Measurements from ENCODE around the gene CD36. TPM values are rescaled to one million over a fixed set of nuclear protein-coding genes. Genes with fewer than 3 reads are reported as not detected.

The CD36 gene
- total RNA-seq, 1 donor from 2014 or later, result 0.70 TPM

DNA sequence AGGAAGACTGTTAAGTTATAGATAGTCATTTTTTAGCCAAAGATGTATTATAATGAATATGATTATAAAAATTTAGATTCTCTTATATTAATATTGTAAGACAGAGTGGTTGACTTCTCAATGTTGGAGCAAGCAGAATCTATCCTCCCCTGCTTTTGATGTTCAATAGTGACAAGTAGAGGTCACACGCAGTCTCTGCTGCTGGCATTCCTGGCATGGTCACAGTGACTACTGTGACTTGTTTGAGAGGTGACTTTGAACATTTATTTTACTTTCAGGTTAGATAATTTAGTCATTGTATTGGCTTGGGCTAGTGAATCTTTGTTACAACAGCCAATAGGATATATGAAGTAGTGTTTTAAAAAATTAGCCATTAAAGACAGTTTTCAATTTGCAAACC lies 13.7 kb upstream of the CD36 start:
- no peak for DNase-seq (ENCODE audit: low read depth)

GRCh38 chr7:80629023-80629422 lies 9.4 kb upstream of the CD36 start:
- DNase-seq (ENCODE audit: low read depth), result no peak

GRCh38 chr7:80630608-80631405 lies 7.6 kb upstream of the CD36 start:
- peak; percentile 70 for DNase-seq (ENCODE audit: low read depth)

DNA sequence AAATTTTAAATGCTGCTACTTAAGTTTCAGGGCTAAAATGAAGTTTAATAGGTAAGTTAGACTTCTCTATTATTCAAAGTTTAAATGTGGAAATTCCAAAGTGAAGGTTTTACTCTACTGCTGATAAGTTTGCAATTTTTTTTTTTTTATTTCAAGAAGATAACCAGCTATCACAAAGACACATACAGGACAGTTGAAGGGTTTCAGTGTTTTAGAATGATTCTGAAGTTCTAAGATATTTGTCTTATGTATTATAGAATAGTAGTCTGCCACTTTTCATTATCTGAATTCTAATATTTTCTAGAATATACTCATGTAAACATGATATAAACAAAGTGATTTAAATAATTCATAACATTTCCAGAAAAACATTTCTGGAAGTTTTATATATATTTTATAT lies 7.0 kb upstream of the CD36 start:
- no peak for DNase-seq (ENCODE audit: low read depth)

DNA sequence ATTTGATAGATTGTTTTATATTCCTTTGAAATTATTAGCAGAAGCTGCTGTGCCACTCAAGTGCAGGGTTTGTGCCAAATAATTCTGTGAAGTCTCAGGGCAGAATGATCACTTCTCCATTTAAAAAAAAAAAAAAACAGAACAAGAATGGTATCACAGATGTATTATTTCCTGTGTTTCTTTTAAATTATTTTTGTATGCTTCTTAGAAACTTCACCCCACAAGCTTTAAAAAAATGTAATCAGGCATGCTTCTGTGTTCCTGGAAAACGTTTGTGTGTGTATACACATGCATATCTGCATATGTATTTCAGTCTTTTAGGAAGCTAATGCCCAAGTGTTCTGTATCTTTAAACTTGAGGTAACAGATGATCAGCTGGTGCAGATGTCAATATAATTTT lies 6.3 kb upstream of the CD36 start:
- DNase-seq (ENCODE audit: low read depth), result no peak

- no peak for DNase-seq (ENCODE audit: low read depth)
Measured at GRCh38 chr7:80632819-80633218, 5.6 kb upstream of the CD36 start.

GRCh38 chr7:80634505-80634904 lies 3.9 kb upstream of the CD36 start:
- peak; percentile 74 for DNase-seq (ENCODE audit: low read depth)

- no peak for DNase-seq (ENCODE audit: low read depth)
Measured at GRCh38 chr7:80635533-80635932, 2.9 kb upstream of the CD36 start.

DNA sequence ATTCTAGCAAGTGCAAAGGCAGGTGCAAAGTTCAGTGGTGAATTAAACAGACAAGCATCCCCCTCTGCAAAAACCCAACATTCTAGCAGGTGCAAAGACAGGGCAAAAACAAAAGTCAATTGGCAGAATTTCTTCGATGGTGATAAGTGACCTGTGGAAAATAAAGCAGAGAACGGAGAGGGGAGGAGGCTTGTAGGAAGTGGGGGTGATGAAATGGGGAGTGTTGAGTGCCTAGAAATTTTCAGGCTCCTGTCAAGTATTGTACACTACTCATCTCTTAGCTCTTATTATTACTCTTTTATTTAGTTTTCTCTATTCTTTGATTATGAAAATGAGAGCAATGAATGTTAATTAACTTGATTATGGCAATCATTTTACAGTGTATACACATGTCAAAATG lies 2.4 kb upstream of the CD36 start:
- DNase-seq (ENCODE audit: low read depth), result no peak

DNA sequence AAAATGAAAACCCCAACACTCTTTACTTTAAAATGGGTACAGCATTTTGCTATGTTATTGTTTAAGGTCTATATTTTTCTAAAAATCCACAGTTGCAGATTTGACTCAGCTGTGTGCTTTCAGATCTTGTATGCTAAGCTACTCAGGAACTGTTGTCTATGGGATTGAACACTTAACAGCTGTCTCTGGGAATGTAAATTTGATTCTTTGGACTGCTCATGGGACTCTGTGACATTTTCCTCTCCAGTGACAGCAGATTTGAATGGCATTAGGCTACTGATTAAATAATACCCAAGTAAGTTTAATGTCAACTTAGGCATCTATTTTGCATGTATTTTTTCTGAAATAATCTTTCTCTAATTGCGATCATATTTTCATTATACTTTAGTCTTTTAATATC lies 1.7 kb upstream of the CD36 start:
- no peak for DNase-seq (ENCODE audit: low read depth)

- DNase-seq (ENCODE audit: low read depth), result no peak
Measured at GRCh38 chr7:80637454-80637853, 988 bp upstream of the CD36 start.

- DNase-seq (ENCODE audit: low read depth), result peak; percentile 76
Measured at GRCh38 chr7:80639011-80639410, 569 bp downstream of the CD36 start.

GRCh38 chr7:80640846-80641245 lies 2.4 kb downstream of the CD36 start:
- DNase-seq (ENCODE audit: low read depth), result peak; percentile 81

DNA sequence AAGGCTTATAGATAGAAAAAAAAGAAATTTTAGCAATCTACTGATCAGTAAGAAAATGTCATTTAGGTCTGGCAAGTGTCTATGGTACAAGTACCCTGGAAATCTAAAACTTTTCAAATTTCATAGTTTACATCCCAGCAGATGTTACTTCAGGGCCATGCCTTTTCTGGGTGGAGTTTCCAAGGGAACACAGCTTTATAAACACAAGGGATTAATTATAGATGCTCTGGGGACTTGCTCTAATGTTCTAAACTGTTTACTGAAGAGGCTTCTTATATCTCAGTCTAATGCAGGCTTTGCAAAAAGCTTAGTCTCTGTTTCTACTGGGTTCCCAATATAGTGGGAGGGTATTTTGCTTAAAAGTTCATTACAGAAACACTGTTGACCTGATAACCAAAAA lies 3.1 kb downstream of the CD36 start:
- DNase-seq (ENCODE audit: low read depth), result no peak

DNA sequence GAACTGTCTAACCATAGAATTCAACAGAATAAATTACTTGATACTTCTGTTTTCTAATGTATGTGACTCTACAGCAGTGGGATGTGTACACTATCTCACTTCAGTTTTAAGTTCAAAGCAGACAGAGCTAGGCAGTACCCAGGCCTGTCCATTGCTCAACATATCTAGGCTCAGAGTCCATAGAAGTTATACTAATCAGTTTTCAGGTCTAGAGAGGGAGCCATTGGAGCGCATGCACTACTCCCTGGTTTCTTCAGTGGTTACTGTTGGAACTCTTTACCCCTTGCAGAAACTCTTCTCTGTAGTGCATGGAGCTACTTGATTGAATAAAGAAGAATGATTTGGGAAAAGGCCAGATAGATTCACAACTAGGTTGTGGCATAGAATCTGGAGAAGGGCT lies 4.4 kb downstream of the CD36 start:
- DNase-seq (ENCODE audit: low read depth), result no peak

DNA sequence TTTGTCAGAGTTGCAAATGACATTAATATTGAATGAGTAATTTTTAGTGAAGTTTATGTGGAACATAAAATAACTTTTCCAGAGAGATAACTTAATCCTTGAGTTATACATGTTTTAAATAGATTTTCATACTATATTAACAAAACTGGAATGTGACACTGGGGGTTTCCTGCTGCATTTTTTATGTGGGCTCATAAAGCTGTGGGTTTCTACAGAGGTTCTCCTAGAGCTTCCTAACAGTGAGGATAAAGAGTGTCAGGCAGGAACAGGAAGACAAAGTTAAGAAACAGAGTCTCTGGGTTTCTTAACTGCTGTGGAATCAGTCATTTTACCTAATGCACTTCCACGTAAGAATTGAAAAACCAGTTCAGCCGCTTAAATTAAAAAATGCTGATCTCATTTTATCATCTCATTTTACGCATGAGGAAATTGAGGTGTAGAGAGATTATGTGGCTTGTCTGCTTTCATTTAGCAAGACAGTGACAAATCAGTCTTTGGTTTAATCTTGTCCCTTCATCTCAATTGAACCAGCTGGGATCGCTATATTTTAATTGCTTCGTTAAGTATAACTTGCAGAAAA lies 5.0 kb downstream of the CD36 start:
- peak; percentile 33 for DNase-seq (ENCODE audit: low read depth)

DNA sequence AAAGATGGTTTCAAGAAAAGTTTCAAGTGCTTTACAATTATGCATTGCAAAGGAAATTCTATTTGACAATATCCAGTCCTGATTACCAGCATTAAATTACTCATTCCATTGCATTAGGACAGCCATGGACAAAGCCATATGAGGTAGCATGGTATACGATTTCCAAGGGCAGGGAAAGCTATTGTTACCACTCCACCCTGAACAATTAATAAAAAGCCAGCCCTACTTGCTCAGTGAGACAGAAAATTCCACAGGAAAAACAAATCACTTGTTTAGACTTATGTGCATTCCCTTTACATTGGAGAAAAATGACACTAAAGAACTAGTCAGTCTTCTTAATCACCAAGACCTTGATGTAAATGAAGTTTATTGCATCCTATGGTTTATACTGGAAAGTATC lies 5.6 kb downstream of the CD36 start:
- DNase-seq (ENCODE audit: low read depth), result no peak

GRCh38 chr7:80646083-80646865 lies 7.8 kb downstream of the CD36 start:
- no peak for DNase-seq (ENCODE audit: low read depth)

GRCh38 chr7:80647436-80647835 lies 9.0 kb downstream of the CD36 start:
- no peak for DNase-seq (ENCODE audit: low read depth)

- DNase-seq (ENCODE audit: low read depth), result no peak
Measured at GRCh38 chr7:80648031-80648600, 9.7 kb downstream of the CD36 start.

DNA sequence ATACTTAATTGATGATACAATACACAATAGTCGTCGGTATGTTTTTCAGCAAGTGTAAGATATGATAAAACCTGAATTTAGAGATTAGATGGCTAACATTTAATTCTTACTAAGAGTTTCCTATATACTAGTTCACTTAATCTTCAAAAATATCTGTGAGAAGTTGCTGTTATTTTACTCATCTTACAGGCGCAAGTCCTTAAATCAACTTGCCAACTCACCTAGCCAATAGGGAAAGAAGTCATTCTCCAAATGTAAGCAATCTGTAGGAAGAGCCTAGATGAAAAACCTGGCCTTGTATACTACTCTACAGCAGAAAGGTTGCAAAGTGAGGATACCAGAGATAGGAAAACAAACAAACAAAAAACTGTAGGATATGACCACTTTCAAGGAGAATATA lies 10.6 kb downstream of the CD36 start:
- no peak for DNase-seq (ENCODE audit: low read depth)

GRCh38 chr7:80650030-80650429 lies 11.6 kb downstream of the CD36 start:
- DNase-seq (ENCODE audit: low read depth), result no peak

DNA sequence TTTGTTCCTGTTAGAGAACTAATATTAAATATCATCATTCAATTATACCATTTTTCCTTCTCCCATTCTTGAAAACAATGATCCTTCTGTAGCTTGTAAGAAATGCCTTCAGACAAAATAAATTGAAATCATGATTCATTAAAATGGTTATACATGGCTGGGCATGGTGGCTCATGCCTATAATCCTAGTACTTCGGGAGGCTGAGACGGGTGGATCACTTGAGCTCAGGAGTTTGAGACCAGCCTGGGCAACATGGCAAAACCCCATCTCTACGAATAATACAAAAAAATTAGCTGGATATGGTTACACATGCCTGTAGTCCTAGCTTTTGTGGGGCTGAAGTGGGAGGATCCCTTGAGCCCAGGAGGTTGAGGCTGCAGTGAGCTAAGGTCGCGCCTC lies 13.0 kb downstream of the CD36 start:
- no peak for DNase-seq (ENCODE audit: low read depth)
